Subcutaneous abdominal adipose tissue (tissue), 5 donors: ENCODE results near the gene VWA5B1.
A peak's percentile ranks its signal among the peaks of the same experiment; 100 is the strongest.

Source experiments
- H3K27ac ChIP-seq: one replicate; pipeline ENCODE4 v1.7.0; 2013; ENCODE audit warnings: low read depth, mild to moderate bottlenecking, inconsistent platforms, low read length, moderate library complexity
- H3K27me3 ChIP-seq, 5 donors: one replicate each; pipeline ENCODE4 v1.7.0; 2013; ENCODE audit warnings: low read length in 5 of 5, inconsistent platforms in 1 of 5; ENCODE audit not compliant: control insufficient read depth in 5 of 5, insufficient read depth in 4 of 5
- H3K36me3 ChIP-seq, 5 donors: one replicate each; pipeline ENCODE4 v1.7.0; 2013; ENCODE audit warnings: low read length in 5 of 5; ENCODE audit not compliant: control insufficient read depth in 5 of 5, insufficient read depth in 5 of 5
- H3K4me1 ChIP-seq, 5 donors: one replicate each; pipeline ENCODE4 v1.7.0; 2013; ENCODE audit warnings: low read length in 5 of 5, mild to moderate bottlenecking in 3 of 5, moderate library complexity in 1 of 5; ENCODE audit not compliant: control insufficient read depth in 5 of 5, insufficient read depth in 5 of 5
- H3K4me3 ChIP-seq, 5 donors: one replicate each; pipeline ENCODE4 v1.7.0; 2013; ENCODE audit warnings: low read length in 5 of 5, low read depth in 1 of 5
- H3K9ac ChIP-seq, 5 donors: one replicate each; pipeline ENCODE4 v1.7.0; 2013; ENCODE audit warnings: low read length in 5 of 5, mild to moderate bottlenecking in 4 of 5, moderate library complexity in 3 of 5
- H3K9me3 ChIP-seq, 5 donors: one replicate each; pipeline ENCODE4 v1.7.0; 2013; ENCODE audit warnings: low read length in 5 of 5; ENCODE audit not compliant: control insufficient read depth in 5 of 5
- donor health status: healthy.
- donor health status: healthy.
- donor health status: healthy.
- donor health status: healthy.
- donor health status: healthy.

VWA5B1 gene

GRCh38 chr1:20377516-20378270 lies 87.0 kb downstream of the VWA5B1 start:
- Histone ChIP-seq H3K9me3 (no peaks in the 10 kb centered on the region), H3K9ac (no peak overlapping the region)

GRCh38 chr1:20379075-20379474 lies 88.4 kb downstream of the VWA5B1 start:
- H3K27ac ChIP-seq = no peak overlapping the region
- H3K27me3 ChIP-seq = peaks cover 6 to 22% (median 18%) of the 10 kb centered on the region in 5 donors
- no peak overlapping the region for H3K4me3 ChIP-seq
- peaks cover 0 to 11% (median 0%) of the 10 kb centered on the region in 5 donors for H3K4me1 ChIP-seq
- H3K9me3 ChIP-seq = no peaks in the 10 kb centered on the region
- H3K9ac ChIP-seq = no peak overlapping the region
- H3K36me3 ChIP-seq = no peaks in the 10 kb centered on the region

More at GRCh38 chr1:20377516-20378270, 87.0 kb downstream of the VWA5B1 start:
- peaks cover 0 to 11% (median 0%) of the 10 kb centered on the region in 5 donors for H3K4me1 ChIP-seq
- H3K27me3 ChIP-seq = peaks cover 8 to 17% (median 15%) of the 10 kb centered on the region in 5 donors
- H3K36me3 ChIP-seq = no peaks in the 10 kb centered on the region
- no peak overlapping the region for H3K27ac ChIP-seq
- H3K4me3 ChIP-seq = no peak overlapping the region

- Histone ChIP-seq H3K9ac (no peak overlapping the region), H3K4me3 (no peak overlapping the region), H3K9me3 (no peaks in the 10 kb centered on the region), H3K27me3 (peaks cover 16 to 30% (median 23%) of the 10 kb centered on the region in 5 donors), H3K36me3 (no peaks in the 10 kb centered on the region), H3K27ac (no peak overlapping the region), H3K4me1 (peaks cover 0 to 11% (median 0%) of the 10 kb centered on the region in 5 donors)
Measured at GRCh38 chr1:20380175-20380574, 89.5 kb downstream of the VWA5B1 start.

GRCh38 chr1:20380616-20381035 lies 90.0 kb downstream of the VWA5B1 start:
- Histone ChIP-seq H3K9ac (no peak overlapping the region), H3K4me3 (peak overlapping the region in 1 of 5 donors; percentile 9), H3K4me1 (peaks cover 0 to 11% (median 0%) of the 10 kb centered on the region in 5 donors), H3K9me3 (no peaks in the 10 kb centered on the region), H3K36me3 (no peaks in the 10 kb centered on the region), H3K27me3 (peaks cover 19 to 32% (median 23%) of the 10 kb centered on the region in 5 donors), H3K27ac (no peak overlapping the region)

- H3K9me3 ChIP-seq = no peaks in the 10 kb centered on the region
- H3K36me3 ChIP-seq = no peaks in the 10 kb centered on the region
- peaks cover 18 to 37% (median 26%) of the 10 kb centered on the region in 5 donors for H3K27me3 ChIP-seq
- H3K27ac ChIP-seq = no peak overlapping the region
- no peak overlapping the region for H3K9ac ChIP-seq
- peaks cover 0 to 11% (median 0%) of the 10 kb centered on the region in 5 donors for H3K4me1 ChIP-seq
- H3K4me3 ChIP-seq = peak overlapping the region in 1 of 5 donors; percentile 9
Measured at GRCh38 chr1:20381045-20381641, 90.5 kb downstream of the VWA5B1 start.

- Histone ChIP-seq H3K27ac (no peak overlapping the region), H3K9me3 (no peaks in the 10 kb centered on the region), H3K4me1 (peaks cover 0 to 11% (median 0%) of the 10 kb centered on the region in 5 donors), H3K4me3 (no peak overlapping the region), H3K9ac (no peak overlapping the region), H3K27me3 (peaks cover 18 to 38% (median 24%) of the 10 kb centered on the region in 5 donors), H3K36me3 (no peaks in the 10 kb centered on the region)
Measured at GRCh38 chr1:20381961-20382360, 91.3 kb downstream of the VWA5B1 start.

- H3K36me3 ChIP-seq = no peaks in the 10 kb centered on the region
- H3K27me3 ChIP-seq = peaks cover 21 to 44% (median 29%) of the 10 kb centered on the region in 5 donors
- no peaks in the 10 kb centered on the region for H3K9me3 ChIP-seq
Measured at GRCh38 chr1:20382711-20383110, 92.0 kb downstream of the VWA5B1 start.

GRCh38 chr1:20383631-20384030 lies 93.0 kb downstream of the VWA5B1 start:
- no peaks in the 10 kb centered on the region for H3K9me3 ChIP-seq
- no peak overlapping the region for H3K27ac ChIP-seq

More at GRCh38 chr1:20382711-20383110, 92.0 kb downstream of the VWA5B1 start:
- Histone ChIP-seq H3K4me3 (no peak overlapping the region), H3K27ac (no peak overlapping the region), H3K9ac (no peak overlapping the region), H3K4me1 (peaks cover 0 to 11% (median 0%) of the 10 kb centered on the region in 5 donors)

GRCh38 chr1:20385630-20386029 lies 95.0 kb downstream of the VWA5B1 start:
- Histone ChIP-seq H3K36me3 (no peaks in the 10 kb centered on the region), H3K9me3 (no peaks in the 10 kb centered on the region), H3K4me1 (peaks cover 0 to 7% (median 0%) of the 10 kb centered on the region in 5 donors), H3K4me3 (no peak overlapping the region), H3K27ac (no peak overlapping the region), H3K27me3 (peaks cover 26 to 61% (median 45%) of the 10 kb centered on the region in 5 donors), H3K9ac (no peak overlapping the region)

More at GRCh38 chr1:20383631-20384030, 93.0 kb downstream of the VWA5B1 start:
- H3K4me1 ChIP-seq = peaks cover 0 to 11% (median 0%) of the 10 kb centered on the region in 5 donors
- H3K36me3 ChIP-seq = no peaks in the 10 kb centered on the region
- no peak overlapping the region for H3K4me3 ChIP-seq
- no peak overlapping the region for H3K9ac ChIP-seq
- H3K27me3 ChIP-seq = peaks cover 26 to 53% (median 35%) of the 10 kb centered on the region in 5 donors
